ENCODE results near the gene ST6GALNAC1. TPM values are rescaled to one million over a fixed set of nuclear protein-coding genes. Genes with fewer than 3 reads are reported as not detected.
A peak's percentile ranks its signal among the peaks of the same experiment; 100 is the strongest.

ST6GALNAC1 gene
- total and polyA plus RNA-seq, 2 donors (not counting 3 experiments of a cell fraction or from before 2014, with no cell fraction given): 0.19 to 0.55 TPM

DNA sequence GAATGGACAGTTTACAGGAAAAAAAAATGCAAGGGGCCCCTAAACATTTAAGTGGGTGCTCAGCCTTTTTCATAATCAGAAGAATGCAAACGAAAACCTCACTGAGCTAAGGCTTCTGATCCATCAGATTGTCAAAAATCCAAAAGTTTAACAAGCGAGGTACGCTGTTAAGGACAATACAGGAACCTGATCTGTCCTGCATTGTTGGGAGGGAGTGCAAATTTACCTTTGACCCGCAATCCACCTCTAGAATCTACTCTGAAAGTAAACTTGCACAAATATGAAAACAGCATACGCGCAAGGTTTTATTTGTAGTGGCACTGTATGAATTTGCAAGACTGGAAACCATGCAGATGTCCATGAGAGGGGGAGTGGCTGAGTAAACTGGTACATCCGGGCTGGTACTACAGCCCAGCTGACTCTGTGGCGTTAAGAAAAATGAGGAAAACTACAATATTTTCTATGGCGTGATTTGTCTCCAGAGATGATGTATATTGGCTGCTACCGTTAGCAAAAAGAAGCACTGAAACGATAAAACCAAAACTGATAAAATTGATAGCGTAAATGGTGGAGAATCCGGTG lies 28.8 kb upstream of the ST6GALNAC1 start:
- Histone ChIP-seq H2AFZ (ENCODE audit: low read depth, low read length) (peak overlapping the region; percentile 72), H3K4me1 (ENCODE audit: control insufficient read depth, extremely low read depth, insufficient read depth, low read length) (peaks cover 11% of the 10 kb centered on the region), H3K9ac (replicated peaks; ENCODE audit: extremely low read depth, insufficient read depth, low read length) (peak overlapping the region; percentile 67), H4K20me1 (replicated peaks; ENCODE audit: control insufficient read depth, extremely low read depth, insufficient read depth, low read length) (no peaks in the 10 kb centered on the region), H3K27ac (ENCODE audit: insufficient read depth, low read depth, low read length) (peak overlapping the region; percentile 10), H3K4me2 (ENCODE audit: insufficient read depth, low read length) (peak overlapping the region; percentile 83), H3K4me3 (replicated peaks in 1 of 3; ENCODE audit: insufficient read depth in 1 of 3, low read depth in 1 of 3, low read length in 3 of 3) (peak overlapping the region; percentile 45 to 89 (median 47)), H3K9me3 (replicated peaks; ENCODE audit: control insufficient read depth, insufficient read depth, low read length) (no peaks in the 10 kb centered on the region), H3K36me3 (ENCODE audit: control insufficient read depth in 2 of 2, extremely low read depth in 1 of 2, insufficient read depth in 2 of 2, low read length in 2 of 2) (no peaks in the 10 kb centered on the region), H3K79me2 (ENCODE audit: control insufficient read depth, insufficient read depth, low read length) (no peaks in the 10 kb centered on the region), H3K9me1 (replicated peaks; ENCODE audit: control insufficient read depth, extremely low read depth, insufficient read depth, low read length) (no peaks in the 10 kb centered on the region), H3K27me3 (ENCODE audit: control insufficient read depth in 2 of 2, insufficient read depth in 2 of 2, low read length in 2 of 2) (peaks cover 0 to 1% of the 10 kb centered on the region in 2 experiments)
- DNase-seq (ENCODE audit: low read depth, low spot score) (no peak), FAIRE-seq (no peak)
- TF ChIP-seq, protein P1, sequence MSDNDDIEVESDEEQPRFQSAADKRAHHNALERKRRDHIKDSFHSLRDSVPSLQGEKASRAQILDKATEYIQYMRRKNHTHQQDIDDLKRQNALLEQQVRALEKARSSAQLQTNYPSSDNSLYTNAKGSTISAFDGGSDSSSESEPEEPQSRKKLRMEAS (IDR thresholded peaks at IDR 0.05; ENCODE audit: insufficient read depth, insufficient read length): no peak
- TF ChIP-seq JUN (IDR thresholded peaks at IDR 0.05; ENCODE audit: borderline replicate concordance, insufficient read depth, insufficient read length, low read depth) (no peak), POLR2AphosphoS5 (IDR thresholded peaks at IDR 0.05; ENCODE audit: insufficient read depth, low read depth, low read length) (no peak), MYC (IDR thresholded peaks at IDR 0.05; ENCODE audit: low read depth, low read length) (no peak), EZH2 (IDR thresholded peaks at IDR 0.05; ENCODE audit: borderline replicate concordance, low read depth, low read length, severe bottlenecking) (no peak), POLR2A (IDR thresholded peaks at IDR 0.05; ENCODE audit: low read depth, low read length) (no peak), GATA2 (IDR thresholded peaks at IDR 0.05; ENCODE audit: insufficient read depth, insufficient read length, low read depth, low read length) (no peak), FOS (IDR thresholded peaks at IDR 0.05; ENCODE audit: borderline replicate concordance, insufficient read depth, low read length) (no peak)
- TF ChIP-seq, protein P2, sequence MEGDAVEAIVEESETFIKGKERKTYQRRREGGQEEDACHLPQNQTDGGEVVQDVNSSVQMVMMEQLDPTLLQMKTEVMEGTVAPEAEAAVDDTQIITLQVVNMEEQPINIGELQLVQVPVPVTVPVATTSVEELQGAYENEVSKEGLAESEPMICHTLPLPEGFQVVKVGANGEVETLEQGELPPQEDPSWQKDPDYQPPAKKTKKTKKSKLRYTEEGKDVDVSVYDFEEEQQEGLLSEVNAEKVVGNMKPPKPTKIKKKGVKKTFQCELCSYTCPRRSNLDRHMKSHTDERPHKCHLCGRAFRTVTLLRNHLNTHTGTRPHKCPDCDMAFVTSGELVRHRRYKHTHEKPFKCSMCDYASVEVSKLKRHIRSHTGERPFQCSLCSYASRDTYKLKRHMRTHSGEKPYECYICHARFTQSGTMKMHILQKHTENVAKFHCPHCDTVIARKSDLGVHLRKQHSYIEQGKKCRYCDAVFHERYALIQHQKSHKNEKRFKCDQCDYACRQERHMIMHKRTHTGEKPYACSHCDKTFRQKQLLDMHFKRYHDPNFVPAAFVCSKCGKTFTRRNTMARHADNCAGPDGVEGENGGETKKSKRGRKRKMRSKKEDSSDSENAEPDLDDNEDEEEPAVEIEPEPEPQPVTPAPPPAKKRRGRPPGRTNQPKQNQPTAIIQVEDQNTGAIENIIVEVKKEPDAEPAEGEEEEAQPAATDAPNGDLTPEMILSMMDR (IDR thresholded peaks at IDR 0.05; ENCODE audit: extremely low read depth in 1 of 2, insufficient read depth in 1 of 2, low read depth in 1 of 2, low read length in 2 of 2): no peak
- TSS peak; percentile 94 for BruUV-seq (replicated peaks)
- ChIA-PET CTCF (interaction anchor here (0.8 to 3.0 kb wide), 7 partner anchors 10 to 150 kb away, joined by 3 to 30 read pairs (median 4); no protein-coding TSS in a partner anchor), POLR2A (interaction anchor here (0.6 to 1.8 kb wide), 4 partner anchors 65 to 154 kb away, joined by 3 to 7 read pairs (median 6); partner anchors contain the start of genes MFSD11 and SRSF2)
- dilution Hi-C loops (cut with MboI; ENCODE audit: extremely low pct_ligation_motif_present, low sequenced_read_pairs) (no loop called here), intact Hi-C loops (cut with micrococcal nuclease) (no loop called here)

Data from endothelial cell of umbilical vein (primary cell).